BJ (cell line): ENCODE measurements around the gene CXCL17. TPM values are rescaled to one million over a fixed set of nuclear protein-coding genes. Genes with fewer than 3 reads are reported as not detected.

Experiments
- CTCF ChIA-PET: fragments of 350-600 bp; formaldehyde crosslinking; extraction: SDS; loops from one replicate; lab custom pipeline; 2021; ENCODE audit warnings: antibody characterized with exemption, inconsistent platforms; lab: Yijun Ruan, JAX
- POLR2A ChIA-PET: fragments of 300-600 bp; sonication (Branson Sonifier 250); formaldehyde crosslinking; extraction: SDS; loops from one replicate; lab custom pipeline; 2021; ENCODE audit warnings: antibody characterized with exemption; lab: Charles Lee
- DNase-seq: peaks from one replicate; pipeline ENCODE4 v3.0.0-alpha.2; 2011; ENCODE audit warnings: low read depth
- H3K27me3 ChIP-seq: 2 replicates; pipeline ENCODE4 v1.6.0; 2011; ENCODE audit warnings: low read length; ENCODE audit not compliant: control insufficient read depth, insufficient read depth
- H3K36me3 ChIP-seq: 2 replicates; pipeline ENCODE4 v1.5.1; 2011; ENCODE audit warnings: low read length; ENCODE audit not compliant: control insufficient read depth, insufficient read depth
- H3K4me3 ChIP-seq: 2 replicates; pipeline ENCODE4 v1.5.1; 2011; ENCODE audit warnings: low read depth, mild to moderate bottlenecking, control low read depth, low read length
- CTCF ChIP-seq: IDR thresholded peaks from 2 replicates; pipeline ENCODE4 v1.5.1; 2011; ENCODE audit warnings: low read depth, mild to moderate bottlenecking, control low read depth, inconsistent platforms, low read length, moderate library complexity; ENCODE audit not compliant: insufficient read depth
- polyA plus RNA-seq: library from polyadenylated mRNA; depleted of rRNA; stranded (reverse); fragments of >200 nt; gene quantifications from 2 replicates; pipeline ENCODE4 v1.2.3, GENCODE V29; 2011

Gene CXCL17
- polyA plus RNA-seq, 1 experiment = not detected

DNA sequence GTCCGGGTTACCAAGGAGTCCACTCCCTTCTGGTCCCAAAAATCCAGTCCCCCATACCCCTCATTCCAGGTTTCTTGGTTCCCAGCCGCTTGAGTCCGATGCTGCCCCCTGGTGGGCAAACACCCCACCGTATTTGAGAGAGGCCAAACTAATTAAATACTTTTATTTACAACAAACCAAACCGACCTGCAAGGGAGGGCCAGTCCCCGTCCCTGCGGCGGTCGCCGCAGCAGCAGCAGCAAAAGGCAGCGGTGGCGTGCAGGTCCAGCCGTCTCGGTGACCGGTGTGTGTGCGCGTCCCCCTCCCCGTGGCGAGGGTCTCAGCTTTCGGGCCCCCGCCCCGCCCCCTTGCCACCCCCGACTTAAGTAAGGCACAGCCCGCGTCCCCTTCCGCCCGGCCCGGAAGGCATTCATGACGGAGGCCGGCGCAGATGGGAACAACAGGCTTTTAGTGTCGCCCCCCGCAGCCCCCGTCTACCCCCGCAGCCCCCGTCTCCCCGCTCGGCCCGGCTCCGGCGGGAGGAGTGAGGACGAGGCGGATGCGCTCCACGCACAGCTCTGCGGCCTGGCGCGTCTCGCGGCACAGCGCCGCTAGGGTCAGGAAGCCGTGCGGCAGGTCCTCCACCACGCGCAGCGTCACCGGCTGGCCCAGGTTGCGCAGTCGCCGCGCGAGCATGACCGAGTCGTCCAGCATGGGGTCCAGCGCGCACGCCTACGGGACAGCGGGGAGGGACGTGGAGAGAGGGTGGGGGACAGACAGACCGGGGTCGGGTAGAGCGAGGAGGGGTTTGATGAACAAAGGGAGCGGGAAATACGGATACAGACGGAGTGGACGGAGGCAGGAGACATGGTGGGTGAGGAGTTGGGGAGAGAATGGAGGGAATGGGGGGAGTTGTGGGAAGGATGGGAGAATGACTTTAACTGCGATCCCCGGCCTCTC, 41.1 kb downstream of the CXCL17 start:
- ChIA-PET POLR2A (no interaction called here), CTCF (interaction anchor here (0.7 to 2.8 kb wide), 19 partner anchors 8 to 542 kb away, joined by 3 to 14 read pairs (median 5); partner anchors contain the start of genes POU2F2, RPS19 and ZNF574)
- no peaks in the 10 kb centered on the region for H3K36me3 ChIP-seq
- H3K27me3 ChIP-seq = no peaks in the 10 kb centered on the region
- DNase-seq = no peak
- H3K4me3 ChIP-seq = peak overlapping the region; percentile 45
- peak; percentile 89 for TF ChIP-seq CTCF

GRCh38 chr19:42400404-42400803, 42.3 kb downstream of the CXCL17 start:
- DNase-seq = no peak
- CTCF ChIA-PET = interaction anchor here (0.7 to 2.8 kb wide), 22 partner anchors 9 to 541 kb away, joined by 3 to 14 read pairs (median 4); partner anchors contain the start of genes CNFN, POU2F2, RPS19 and ZNF574
- H3K36me3 ChIP-seq = no peaks in the 10 kb centered on the region
- POLR2A ChIA-PET = no interaction called here
- TF ChIP-seq CTCF = no peak
- H3K27me3 ChIP-seq = no peaks in the 10 kb centered on the region
- no peak overlapping the region for H3K4me3 ChIP-seq

- TF ChIP-seq CTCF = no peak
- ChIA-PET CTCF (interaction anchor here (1.1 to 3.4 kb wide), 5 partner anchors 9 to 152 kb away, joined by 3 to 10 read pairs (median 4); no protein-coding TSS in a partner anchor), POLR2A (no interaction called here)
- DNase-seq = no peak
- Histone ChIP-seq H3K36me3 (no peaks in the 10 kb centered on the region), H3K27me3 (no peaks in the 10 kb centered on the region), H3K4me3 (peak overlapping the region; percentile 58)
Measured at GRCh38 chr19:42397263-42398166, 45.2 kb downstream of the CXCL17 start.

DNA sequence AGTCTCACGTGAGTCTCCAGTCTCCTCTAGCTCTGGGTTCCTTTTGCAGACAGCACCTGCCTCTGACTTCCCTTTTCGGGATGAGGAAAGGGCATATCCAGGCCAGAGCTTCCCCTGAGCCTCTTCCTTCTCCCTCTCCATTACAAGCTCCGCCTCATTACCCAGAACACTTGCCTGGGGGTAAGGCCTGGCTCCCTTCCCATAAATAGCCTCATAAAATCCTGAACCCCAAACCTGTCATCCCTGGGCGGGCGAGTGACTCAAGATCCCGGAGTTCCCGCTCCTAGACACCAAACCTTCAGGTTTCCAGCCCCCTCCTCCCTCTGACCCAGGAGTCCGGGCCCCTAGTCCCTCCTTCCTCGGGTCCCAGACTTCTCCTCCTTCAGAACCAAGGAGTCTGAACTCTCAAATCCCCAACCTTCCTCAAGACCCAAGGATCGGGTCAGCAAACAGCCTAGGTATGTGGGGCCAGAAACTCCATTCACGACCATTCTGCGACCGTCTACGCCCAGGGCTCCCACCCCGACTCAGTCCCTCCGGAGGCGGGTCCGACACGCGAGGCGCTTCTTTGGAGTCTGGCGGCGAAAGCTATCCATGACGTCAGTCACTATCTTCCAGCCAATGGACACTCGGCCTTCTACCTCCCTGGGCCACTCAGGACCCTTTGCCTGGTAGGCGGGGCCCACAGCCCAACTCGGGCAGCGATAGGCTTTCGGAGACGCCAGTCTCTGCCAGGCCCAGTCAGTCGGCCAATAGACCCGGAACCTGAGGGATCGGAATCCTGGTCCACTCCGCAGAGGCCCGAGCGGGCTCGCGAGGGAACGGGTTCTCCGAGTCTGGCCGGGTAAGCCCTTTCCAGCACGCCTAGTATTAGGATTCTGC, 46.1 kb downstream of the CXCL17 start:
- H3K27me3 ChIP-seq = no peaks in the 10 kb centered on the region; the same call in 1 of the 2 replicates
- no peaks in the 10 kb centered on the region for H3K36me3 ChIP-seq
- ChIA-PET CTCF (interaction anchor here (1.1 to 3.4 kb wide), 6 partner anchors 9 to 288 kb away, joined by 3 to 10 read pairs (median 4); no protein-coding TSS in a partner anchor), POLR2A (interaction anchor here (0.6 kb wide), 1 partner anchor 275 kb away, joined by 6 read pairs; no protein-coding TSS in a partner anchor)
- peak; percentile 98 for DNase-seq
- peak overlapping the region; percentile 58 for H3K4me3 ChIP-seq
- no peak for TF ChIP-seq CTCF
